HCT116 (cell line): ENCODE results near the gene MAN1A1. TPM values are rescaled to one million over a fixed set of nuclear protein-coding genes. Genes with fewer than 3 reads are reported as not detected.

Source experiments
- ATAC-seq: fragments of 200-7000 bp; cut with Tn5 transposase; 2 replicates; pipeline ENCODE4 v1.9.1; 2020; ENCODE audit warnings: mild to moderate bottlenecking, moderate library complexity
- BruUV-seq: library from RNA; stranded (reverse); fragments of 400-500 nt; replicated peaks from 2 replicates; lab custom pipeline; 2021; lab: Mats Ljungman, UMichigan
- CTCF ChIA-PET: fragments of 300-600 bp; sonication (Branson Sonifier 250); formaldehyde crosslinking; loops from one replicate; lab custom pipeline; 2021; ENCODE audit warnings: antibody characterized with exemption; lab: Charles Lee
- POLR2A ChIA-PET: fragments of 300-600, 350-600 bp; sonication (Branson Sonifier 250); formaldehyde crosslinking; loops from one replicate; lab custom pipeline; 2021; ENCODE audit warnings: antibody characterized with exemption; lab: Charles Lee
- RAD21 ChIA-PET, 2 experiments: fragments of 300-600 bp; sonication (Branson Sonifier 250); formaldehyde crosslinking; loops; one replicate each; lab custom pipeline; 2023; ENCODE audit warnings: low total read pairs in 2 of 2; ENCODE audit not compliant: uncharacterized antibody in 2 of 2, unreplicated experiment in 2 of 2, low non-redundant PET in 1 of 2; lab: Charles Lee
- DNase-seq: peaks from one replicate; pipeline ENCODE4 v3.0.0-alpha.2; 2010; ENCODE audit warnings: low read depth, low spot score
- H2AFZ ChIP-seq: fragments of 200-600 bp; shearing (Covaris generic), sonication (generic); 2 replicates; pipeline ENCODE4 v1.6.1; 2017; ENCODE audit warnings: low read depth, mixed run types, mixed read lengths, antibody characterized with exemption, low read length; ENCODE audit not compliant: poor library complexity, severe bottlenecking
- H3K27ac ChIP-seq: 2 replicates; pipeline ENCODE4 v1.5.1; 2012; ENCODE audit warnings: low read depth, low read length
- H3K27me3 ChIP-seq: fragments of 200-600 bp; sonication (generic); 2 replicates; pipeline ENCODE4 v1.6.1; 2016; ENCODE audit warnings: mixed run types, low read length, mixed read lengths; ENCODE audit not compliant: insufficient read depth
- H3K36me3 ChIP-seq, 2 experiments: fragments of 200-500 bp in 1 of 2; fragments of 200-600 bp in 1 of 2; sonication (Bioruptor generic) in 1 of 2; sonication (generic) in 1 of 2; 2 replicates each; pipeline versions ENCODE4 v1.5.1 to v1.6.1; 2014 to 2016; ENCODE audit warnings: low read length in 2 of 2, inconsistent platforms in 1 of 2, mixed read lengths in 1 of 2, mixed run types in 1 of 2; ENCODE audit not compliant: insufficient read depth in 2 of 2, control insufficient read depth in 1 of 2
- H3K4me1 ChIP-seq, 2 experiments: fragments of 200-600 bp in 1 of 2; sonication (generic) in 1 of 2; 2 replicates each; pipeline versions ENCODE4 v1.5.1 to v1.6.1; 2012 to 2017; ENCODE audit warnings: low read length in 2 of 2, inconsistent platforms in 1 of 2, mild to moderate bottlenecking in 1 of 2, mixed read lengths in 1 of 2, mixed run types in 1 of 2, moderate library complexity in 1 of 2; ENCODE audit not compliant: insufficient read depth in 2 of 2, control insufficient read depth in 1 of 2
- H3K4me2 ChIP-seq: fragments of 200-600 bp; sonication (generic); 2 replicates; pipeline ENCODE4 v1.6.1; 2017; ENCODE audit warnings: mixed run types, low read length, mixed read lengths
- H3K4me3 ChIP-seq, 2 experiments: fragments of 200-600 bp in 1 of 2; sonication (generic) in 1 of 2; replicated peaks in 1 of 2; 2 replicates each; pipeline ENCODE4 v1.5.1; 2011 to 2016; ENCODE audit warnings: low read length in 2 of 2, control low read depth in 1 of 2, low read depth in 1 of 2, mild to moderate bottlenecking in 1 of 2, mixed read lengths in 1 of 2, mixed run types in 1 of 2
- H3K79me2 ChIP-seq: fragments of 200-600 bp; sonication (generic); 2 replicates; pipeline ENCODE4 v1.6.1; 2017; ENCODE audit warnings: mild to moderate bottlenecking, mixed run types, low read length, moderate library complexity, mixed read lengths; ENCODE audit not compliant: insufficient read depth
- H3K9ac ChIP-seq: fragments of 200-600 bp; sonication (generic); 2 replicates; pipeline ENCODE4 v1.6.1; 2016; ENCODE audit warnings: low read length, mixed read lengths
- H3K9me2 ChIP-seq: fragments of 200-600 bp; sonication (generic), shearing (Covaris generic); 2 replicates; pipeline ENCODE4 v1.6.1; 2017; ENCODE audit warnings: mixed run types, mild to moderate bottlenecking, moderate library complexity; ENCODE audit not compliant: insufficient read depth
- H3K9me3 ChIP-seq, 2 experiments: fragments of 200-500 bp in 1 of 2; fragments of 200-600 bp in 1 of 2; sonication (Bioruptor generic) in 1 of 2; sonication (generic) in 1 of 2; 2 replicates each; pipeline ENCODE4 v1.6.1; 2014 to 2017; ENCODE audit warnings: low read length in 2 of 2, mixed read lengths in 2 of 2, inconsistent platforms in 1 of 2, low read depth in 1 of 2, mild to moderate bottlenecking in 1 of 2, mixed run types in 1 of 2, moderate library complexity in 1 of 2; ENCODE audit not compliant: control insufficient read depth in 1 of 2, insufficient read depth in 1 of 2
- H4K20me1 ChIP-seq: fragments of 200-600 bp; sonication (generic), shearing (Covaris generic); 2 replicates; pipeline ENCODE4 v1.6.1; 2017; ENCODE audit warnings: mixed run types, mild to moderate bottlenecking, moderate library complexity; ENCODE audit not compliant: insufficient read depth
- CEBPB ChIP-seq: IDR thresholded peaks from 2 replicates; pipeline ENCODE4 v1.6.1; 2012; ENCODE audit warnings: low read depth
- FOSL1 ChIP-seq: IDR thresholded peaks from 2 replicates; pipeline ENCODE4 v1.6.1; 2012; ENCODE audit warnings: low read depth
- JUND ChIP-seq: IDR thresholded peaks from 2 replicates; pipeline ENCODE4 v1.6.1; 2012
- POLR2A ChIP-seq: IDR thresholded peaks from 2 replicates; pipeline ENCODE4 v1.7.0; 2011; ENCODE audit warnings: borderline replicate concordance; ENCODE audit not compliant: insufficient read depth, insufficient read length; ENCODE audit errors: extremely low read depth
- SP1 ChIP-seq: IDR thresholded peaks from 2 replicates; pipeline ENCODE4 v1.6.1; 2012; ENCODE audit warnings: low read depth
- SRF ChIP-seq: IDR thresholded peaks from 2 replicates; pipeline ENCODE4 v1.6.1; 2012; ENCODE audit warnings: low read depth
- TCF7L2 ChIP-seq: IDR thresholded peaks from 2 replicates; pipeline ENCODE4 v1.7.0; 2011; ENCODE audit warnings: borderline replicate concordance, inconsistent platforms; ENCODE audit not compliant: insufficient read depth, insufficient read length; ENCODE audit errors: extremely low read depth
- YY1 ChIP-seq: IDR thresholded peaks from 2 replicates; pipeline ENCODE4 v1.6.1; 2011; ENCODE audit warnings: low read length, low read depth, moderate library complexity, mild to moderate bottlenecking; ENCODE audit not compliant: insufficient replicate concordance; ENCODE audit errors: extremely low read depth
- ZFX ChIP-seq: fragments of 450-650 bp; IDR thresholded peaks from 2 replicates; pipeline ENCODE4 v1.6.1; 2017
- ZNF274 ChIP-seq: fragments of 200-500 bp; sonication (Bioruptor generic); IDR thresholded peaks from 2 replicates; pipeline ENCODE4 v1.6.1; 2014; ENCODE audit warnings: mild to moderate bottlenecking, low read depth, low read length, inconsistent platforms
- intact Hi-C: fragments of 100-400 bp; cut with micrococcal nuclease; formaldehyde crosslinking; loops from 2 replicates; pipeline ENCODE4 v1.10.0; 2022
- total RNA-seq: library from RNA; stranded (reverse); gene quantifications from one replicate; pipeline ENCODE4 v1.2.1, GENCODE V29; 2021; ENCODE audit not compliant: unreplicated experiment
- TF ChIP-seq, protein P1 (sequence below): IDR thresholded peaks from 2 replicates; pipeline ENCODE4 v1.6.1; 2012; ENCODE audit warnings: low read depth
- TF ChIP-seq, protein P2 (sequence below): IDR thresholded peaks from 2 replicates; pipeline ENCODE4 v1.6.1; 2011; ENCODE audit warnings: mild to moderate bottlenecking, low read length, moderate library complexity; ENCODE audit not compliant: insufficient replicate concordance; ENCODE audit errors: extremely low read depth

Gene MAN1A1
- total RNA-seq, 1 experiment from 2014 or later, result 46.0 TPM

DNA sequence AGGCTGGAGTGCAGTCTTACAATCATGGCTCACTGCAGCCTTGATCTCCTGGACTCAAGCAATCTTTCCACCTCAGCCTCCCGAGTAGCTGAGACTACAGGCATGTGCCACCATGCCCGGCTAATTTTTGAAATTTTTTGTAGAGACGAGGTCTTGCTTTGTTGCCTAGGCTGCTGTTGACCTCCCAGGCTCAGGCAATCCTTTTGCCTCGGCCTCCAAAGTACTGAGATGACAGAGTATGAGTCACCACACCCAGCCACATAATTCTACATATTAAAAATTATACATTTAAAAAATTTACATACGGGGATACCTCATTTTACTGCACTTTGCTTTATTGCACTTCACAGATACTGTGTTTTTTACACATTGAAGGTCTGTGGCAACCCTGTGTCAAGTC lies 115.1 kb downstream of the MAN1A1 start (continued):
- TF ChIP-seq TCF7L2, result no peak
- no peak for TF ChIP-seq JUND
- TF ChIP-seq, all 23 proteins: peak for 0

DNA sequence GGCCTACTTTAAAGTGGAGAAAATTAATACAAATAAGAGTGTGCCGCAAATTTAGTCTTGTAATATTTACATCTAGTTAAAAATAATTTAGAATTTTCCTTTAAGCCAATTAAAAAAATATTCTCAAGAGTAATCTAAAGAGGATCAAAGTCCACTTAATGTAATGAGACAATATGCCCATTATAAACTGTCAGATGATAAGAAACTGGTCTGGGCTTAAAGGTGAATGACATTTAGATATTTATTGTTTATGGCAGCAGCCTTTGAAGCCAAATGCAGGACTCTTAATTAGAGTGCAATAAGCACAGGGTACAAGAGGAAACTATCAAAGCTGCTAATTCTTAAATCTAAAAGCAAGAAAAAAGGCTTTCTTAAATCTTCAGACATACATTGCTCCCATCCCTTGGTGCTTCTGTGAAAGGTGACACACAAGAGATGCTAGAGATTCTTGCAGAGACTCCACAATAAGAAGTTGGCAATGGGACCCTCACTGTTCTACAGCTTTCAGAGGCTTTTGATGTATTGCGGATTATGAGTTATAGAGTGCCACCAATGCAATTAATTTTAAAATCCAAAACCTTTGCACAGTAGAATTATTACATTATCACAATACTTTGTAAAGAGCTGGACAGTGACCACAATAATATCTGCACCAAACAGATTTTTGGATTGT lies 116.1 kb downstream of the MAN1A1 start:
- BruUV-seq, result no TSS peak

More for the DNA sequence above, 116.1 kb downstream of the MAN1A1 start:
- TF ChIP-seq SP1 (no peak), SRF (no peak), TCF7L2 (no peak), ZFX (no peak), FOSL1 (no peak), CEBPB (no peak), YY1 (no peak), POLR2A (no peak), ZNF274 (no peak)
- TF ChIP-seq, protein P1, sequence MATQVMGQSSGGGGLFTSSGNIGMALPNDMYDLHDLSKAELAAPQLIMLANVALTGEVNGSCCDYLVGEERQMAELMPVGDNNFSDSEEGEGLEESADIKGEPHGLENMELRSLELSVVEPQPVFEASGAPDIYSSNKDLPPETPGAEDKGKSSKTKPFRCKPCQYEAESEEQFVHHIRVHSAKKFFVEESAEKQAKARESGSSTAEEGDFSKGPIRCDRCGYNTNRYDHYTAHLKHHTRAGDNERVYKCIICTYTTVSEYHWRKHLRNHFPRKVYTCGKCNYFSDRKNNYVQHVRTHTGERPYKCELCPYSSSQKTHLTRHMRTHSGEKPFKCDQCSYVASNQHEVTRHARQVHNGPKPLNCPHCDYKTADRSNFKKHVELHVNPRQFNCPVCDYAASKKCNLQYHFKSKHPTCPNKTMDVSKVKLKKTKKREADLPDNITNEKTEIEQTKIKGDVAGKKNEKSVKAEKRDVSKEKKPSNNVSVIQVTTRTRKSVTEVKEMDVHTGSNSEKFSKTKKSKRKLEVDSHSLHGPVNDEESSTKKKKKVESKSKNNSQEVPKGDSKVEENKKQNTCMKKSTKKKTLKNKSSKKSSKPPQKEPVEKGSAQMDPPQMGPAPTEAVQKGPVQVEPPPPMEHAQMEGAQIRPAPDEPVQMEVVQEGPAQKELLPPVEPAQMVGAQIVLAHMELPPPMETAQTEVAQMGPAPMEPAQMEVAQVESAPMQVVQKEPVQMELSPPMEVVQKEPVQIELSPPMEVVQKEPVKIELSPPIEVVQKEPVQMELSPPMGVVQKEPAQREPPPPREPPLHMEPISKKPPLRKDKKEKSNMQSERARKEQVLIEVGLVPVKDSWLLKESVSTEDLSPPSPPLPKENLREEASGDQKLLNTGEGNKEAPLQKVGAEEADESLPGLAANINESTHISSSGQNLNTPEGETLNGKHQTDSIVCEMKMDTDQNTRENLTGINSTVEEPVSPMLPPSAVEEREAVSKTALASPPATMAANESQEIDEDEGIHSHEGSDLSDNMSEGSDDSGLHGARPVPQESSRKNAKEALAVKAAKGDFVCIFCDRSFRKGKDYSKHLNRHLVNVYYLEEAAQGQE, result no peak
- TF ChIP-seq, protein P2, sequence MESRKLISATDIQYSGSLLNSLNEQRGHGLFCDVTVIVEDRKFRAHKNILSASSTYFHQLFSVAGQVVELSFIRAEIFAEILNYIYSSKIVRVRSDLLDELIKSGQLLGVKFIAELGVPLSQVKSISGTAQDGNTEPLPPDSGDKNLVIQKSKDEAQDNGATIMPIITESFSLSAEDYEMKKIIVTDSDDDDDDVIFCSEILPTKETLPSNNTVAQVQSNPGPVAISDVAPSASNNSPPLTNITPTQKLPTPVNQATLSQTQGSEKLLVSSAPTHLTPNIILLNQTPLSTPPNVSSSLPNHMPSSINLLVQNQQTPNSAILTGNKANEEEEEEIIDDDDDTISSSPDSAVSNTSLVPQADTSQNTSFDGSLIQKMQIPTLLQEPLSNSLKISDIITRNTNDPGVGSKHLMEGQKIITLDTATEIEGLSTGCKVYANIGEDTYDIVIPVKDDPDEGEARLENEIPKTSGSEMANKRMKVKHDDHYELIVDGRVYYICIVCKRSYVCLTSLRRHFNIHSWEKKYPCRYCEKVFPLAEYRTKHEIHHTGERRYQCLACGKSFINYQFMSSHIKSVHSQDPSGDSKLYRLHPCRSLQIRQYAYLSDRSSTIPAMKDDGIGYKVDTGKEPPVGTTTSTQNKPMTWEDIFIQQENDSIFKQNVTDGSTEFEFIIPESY, result no peak
- no peak overlapping the region for H3K4me3 ChIP-seq
- H4K20me1 ChIP-seq, result no peaks in the 10 kb centered on the region
- H3K36me3 ChIP-seq, result no peaks in the 10 kb centered on the region; a peak in 1 of 4 replicates
- H3K4me1 ChIP-seq, result peaks cover 0 to 11% of the 10 kb centered on the region in 2 experiments; a peak in 1 of 4 replicates
- H3K27ac ChIP-seq, result no peak overlapping the region
- no peaks in the 10 kb centered on the region for H3K79me2 ChIP-seq
- no peaks in the 10 kb centered on the region for H3K9me2 ChIP-seq
- ChIA-PET POLR2A (no interaction called here), RAD21 (no interaction called here), CTCF (no interaction called here)
- DNase-seq (no peak), ATAC-seq (no peak)
- H2AFZ ChIP-seq, result no peak overlapping the region
- H3K4me2 ChIP-seq, result no peak overlapping the region
- peaks cover 0 to 3% of the 10 kb centered on the region in 2 experiments; a peak in 1 of 4 replicates for H3K9me3 ChIP-seq
- no peaks in the 10 kb centered on the region for H3K27me3 ChIP-seq
- H3K9ac ChIP-seq, result no peak overlapping the region
- intact Hi-C loops, result no loop called here
